K562 (cell line): Measurements from ENCODE around the gene MYCN. TPM values are rescaled to one million over a fixed set of nuclear protein-coding genes. Genes with fewer than 3 reads are reported as not detected.

ENCODE experiments used
- ATAC-seq: fragments of 200-7000 bp; cut with Tn5 transposase; 3 replicates; pipeline ENCODE4 v1.9.1; 2020; ENCODE audit warnings: moderate library complexity
- BruUV-seq: library from RNA; stranded (reverse); fragments of 400-500 nt; replicated peaks from 2 replicates; lab custom pipeline; 2021; lab: Mats Ljungman, UMichigan
- CTCF ChIA-PET: fragments of 300-600 bp; formaldehyde crosslinking; extraction: SDS; loops from one replicate; lab custom pipeline; 2021; ENCODE audit warnings: low intra/inter-chr PET ratio; lab: Yijun Ruan, JAX
- POLR2A ChIA-PET: fragments of 300-600, 350-650 bp; sonication (Branson Sonifier 250); formaldehyde crosslinking; extraction: SDS; loops from one replicate; lab custom pipeline; 2021; ENCODE audit warnings: antibody characterized with exemption, inconsistent platforms; lab: Yijun Ruan, JAX
- DNase-seq, 4 experiments: peaks; one replicate each; pipeline versions ENCODE4 v3.0.0 to v3.0.0-alpha.2; 2011 to 2018; ENCODE audit warnings: low spot score in 3 of 4, mixed read lengths in 3 of 4; ENCODE audit errors: extremely low read depth in 1 of 4
- FAIRE-seq: peaks from 2 replicates; lab custom pipeline; 2011; peaks lifted over from hg19 to GRCh38; lab: Jason Lieb, UNC
- H2AFZ ChIP-seq: 2 replicates; pipeline ENCODE4 v1.6.0; 2011; ENCODE audit warnings: low read depth, low read length, control low read depth, inconsistent platforms
- H3K27ac ChIP-seq: fragments of 200-600 bp; 3 replicates; pipeline ENCODE4 v1.8.0; 2011; ENCODE audit warnings: low read depth, mild to moderate bottlenecking, control low read depth, inconsistent platforms, low read length, moderate library complexity, mixed read lengths; ENCODE audit errors: extremely low read depth
- H3K27me3 ChIP-seq, 2 experiments: fragments of 300-600 bp in 1 of 2; 2 replicates in 1 of 2; 3 replicates in 1 of 2; pipeline versions ENCODE4 v1.6.0 to v1.8.0; 2011; ENCODE audit warnings: inconsistent platforms in 2 of 2, low read length in 2 of 2, mild to moderate bottlenecking in 1 of 2, mixed read lengths in 1 of 2, moderate library complexity in 1 of 2; ENCODE audit not compliant: control insufficient read depth in 2 of 2, insufficient read depth in 2 of 2
- H3K36me3 ChIP-seq: fragments of 300-600 bp; 3 replicates; pipeline ENCODE4 v1.8.0; 2011; ENCODE audit warnings: mild to moderate bottlenecking, low read length, inconsistent platforms; ENCODE audit not compliant: control insufficient read depth, insufficient read depth
- H3K4me1 ChIP-seq, 2 experiments: fragments of 200-600 bp in 1 of 2; replicated peaks in 1 of 2; 2 replicates in 1 of 2; 3 replicates in 1 of 2; pipeline versions ENCODE4 v1.5.1 to v1.8.0; 2011; ENCODE audit warnings: inconsistent platforms in 2 of 2, low read length in 2 of 2, mild to moderate bottlenecking in 1 of 2, mixed read lengths in 1 of 2, moderate library complexity in 1 of 2; ENCODE audit not compliant: control insufficient read depth in 2 of 2, insufficient read depth in 2 of 2
- H3K4me2 ChIP-seq: 2 replicates; pipeline ENCODE4 v1.6.1; 2011; ENCODE audit warnings: low read length, control low read depth, inconsistent platforms, mixed read lengths; ENCODE audit not compliant: insufficient read depth
- H3K4me3 ChIP-seq: fragments of 200-600 bp; sonication (generic), shearing (Covaris generic); 2 replicates; pipeline ENCODE4 v1.5.1; 2016; ENCODE audit warnings: control low read depth, inconsistent platforms
- H3K79me2 ChIP-seq: fragments of 200-600 bp; 3 replicates; pipeline ENCODE4 v1.8.0; 2011; ENCODE audit warnings: low read length, inconsistent platforms; ENCODE audit not compliant: control insufficient read depth, insufficient read depth
- H3K9ac ChIP-seq, 2 experiments: 2 replicates each; pipeline versions ENCODE4 v1.6.0 to v1.6.1; 2011; ENCODE audit warnings: low read depth in 2 of 2, low read length in 2 of 2, control low read depth in 1 of 2, inconsistent platforms in 1 of 2, mild to moderate bottlenecking in 1 of 2, mixed read lengths in 1 of 2; ENCODE audit not compliant: insufficient read depth in 1 of 2
- H3K9me1 ChIP-seq: one replicate; pipeline ENCODE4 v1.6.0; 2011; ENCODE audit warnings: inconsistent platforms, mild to moderate bottlenecking, low read length, moderate library complexity; ENCODE audit not compliant: control insufficient read depth, insufficient read depth
- H3K9me3 ChIP-seq: replicated peaks from 2 replicates; pipeline ENCODE4 v1.5.1; 2011; ENCODE audit warnings: low read depth, low read length, inconsistent platforms; ENCODE audit not compliant: control insufficient read depth, insufficient read depth
- H4K20me1 ChIP-seq: replicated peaks from 2 replicates; pipeline ENCODE4 v1.6.1; 2011; ENCODE audit warnings: low read length, inconsistent platforms, mixed read lengths; ENCODE audit not compliant: control insufficient read depth, insufficient read depth
- ARNT ChIP-seq, 2 experiments: fragments of 450-650 bp; IDR thresholded peaks; 2 replicates each; pipeline ENCODE4 v1.6.1; 2016; ENCODE audit warnings: mild to moderate bottlenecking in 1 of 2
- CHD2 ChIP-seq: IDR thresholded peaks from 2 replicates; pipeline ENCODE4 v1.6.1; 2011; ENCODE audit warnings: low read depth, low read length
- CXXC5 ChIP-seq: fragments of 250-450 bp; sonication (Bioruptor Pico); IDR thresholded peaks from 2 replicates; pipeline ENCODE4 v1.8.0; 2022; ENCODE audit warnings: inconsistent platforms, mild to moderate bottlenecking, moderate library complexity
- FOXK2 ChIP-seq, 2 experiments: fragments of 450-650 bp; IDR thresholded peaks in 1 of 2; conservative IDR thresholded peaks in 1 of 2; 2 replicates each; pipeline ENCODE4 v1.6.1; 2016; ENCODE audit warnings: low read depth in 2 of 2, mild to moderate bottlenecking in 1 of 2
- NELFE ChIP-seq: IDR thresholded peaks from 2 replicates; pipeline ENCODE4 v1.6.1; 2011; ENCODE audit warnings: mild to moderate bottlenecking; ENCODE audit not compliant: insufficient read depth, insufficient read length
- PHB ChIP-seq: fragments of 250-450 bp; sonication (Bioruptor Pico); IDR thresholded peaks from 2 replicates; pipeline ENCODE4 v1.5.0; 2021
- PHF20 ChIP-seq: fragments of 450-650 bp; IDR thresholded peaks from 2 replicates; pipeline ENCODE4 v1.6.1; 2018; ENCODE audit not compliant: partially characterized antibody
- PML ChIP-seq: IDR thresholded peaks from 2 replicates; pipeline ENCODE4 v1.6.1; 2012; ENCODE audit warnings: low read length, inconsistent platforms
- SNIP1 ChIP-seq: fragments of 450-650 bp; IDR thresholded peaks from 2 replicates; pipeline ENCODE4 v1.7.1; 2017; ENCODE audit warnings: low read depth, mild to moderate bottlenecking
- TCFL5 ChIP-seq: fragments of 250-450 bp; sonication (Bioruptor Pico); conservative IDR thresholded peaks from 2 replicates; pipeline ENCODE4 v1.6.1; 2021; ENCODE audit warnings: mild to moderate bottlenecking, moderate library complexity, matching md5 sums
- ZNF311 ChIP-seq: fragments of 250-450 bp; sonication (Bioruptor Pico); IDR thresholded peaks from 2 replicates; pipeline ENCODE4 v1.4.0; 2020; ENCODE audit warnings: mild to moderate bottlenecking, moderate library complexity
- ZNF445 ChIP-seq: fragments of 250-450 bp; sonication (Bioruptor Pico); IDR thresholded peaks from 2 replicates; pipeline ENCODE4 v1.4.0; 2020; ENCODE audit warnings: low read depth, mild to moderate bottlenecking, moderate library complexity
- ZNF561 ChIP-seq: fragments of 450-650 bp; formaldehyde crosslinking; conservative IDR thresholded peaks from 2 replicates; pipeline ENCODE4 v1.4.0; 2020; ENCODE audit warnings: mild to moderate bottlenecking, moderate library complexity
- ZNF696 ChIP-seq: fragments of 250-450 bp; sonication (Bioruptor Pico); conservative IDR thresholded peaks from 2 replicates; pipeline ENCODE4 v1.4.0; 2020; ENCODE audit warnings: mild to moderate bottlenecking, moderate library complexity
- WGBS: fragments of 100-300 bp; shearing (Covaris generic); methylation state at CpG from one replicate; pipeline ENCODE4 v1.1.6; 2016; ENCODE audit warnings: low coverage, mixed read lengths; ENCODE audit not compliant: insufficient coverage; ENCODE audit errors: missing lambda C conversion rate; 5-methylcytosine and 5-hydroxymethylcytosine counted together
- in situ Hi-C: fragments of 300-500 bp; cut with MboI; formaldehyde crosslinking; loops from 4 replicates; pipeline ENCODE4 v1.15.0; 2018; ENCODE audit warnings: inconsistent platforms, mixed read lengths
- intact Hi-C: fragments of 100-400 bp; cut with micrococcal nuclease; formaldehyde crosslinking; loops from 2 replicates; pipeline ENCODE4 v1.14.2; 2022
- polyA plus RNA-seq, 8 experiments: library from polyadenylated mRNA; depleted of rRNA in 4 of 8; stranded (reverse) in 5 of 8; unstranded in 3 of 8; fragments of >200 nt; fragmentation: Nextera tagmentation in 2 of 8; fragmentation: Illumina TruSeq in 1 of 8; extraction: Ambion mirVana in 2 of 8; extraction: Trizol in 1 of 8; gene quantifications; 2 replicates each; pipeline versions ENCODE4 v1.2.1 to v1.2.3, GENCODE V29; 2011 to 2014; ENCODE audit warnings: inconsistent platforms in 1 of 8, missing spikeins in 1 of 8
- total RNA-seq, 7 experiments: library from RNA; depleted of rRNA in 6 of 7; stranded (reverse); fragments of >200 nt in 6 of 7; fragmentation: Illumina TruSeq in 2 of 7; extraction: Trizol in 2 of 7; gene quantifications; 2 replicates each; pipeline versions ENCODE4 v1.2.1 to v1.2.3, GENCODE V29; 2011 to 2021; ENCODE audit warnings: low replicate concordance in 1 of 7
- TF ChIP-seq, protein P1 (sequence below): fragments of 450-650 bp; IDR thresholded peaks from 2 replicates; pipeline ENCODE4 v1.6.1; 2016; ENCODE audit warnings: mild to moderate bottlenecking
- TF ChIP-seq, protein P2 (sequence below): sonication (generic); formaldehyde crosslinking; IDR thresholded peaks from 2 replicates; pipeline ENCODE4 v1.8.0; 2022; ENCODE audit warnings: mild to moderate bottlenecking, low read depth, missing genetic modification reagents
- TF ChIP-seq, protein P3 (sequence below): fragments of 450-650 bp; formaldehyde crosslinking; IDR thresholded peaks from 2 replicates; pipeline ENCODE4 v1.4.0; 2020; ENCODE audit warnings: mild to moderate bottlenecking, moderate library complexity
- TF ChIP-seq, protein P4 (sequence below): fragments of 250-450 bp; sonication (Bioruptor Pico); IDR thresholded peaks from 2 replicates; pipeline ENCODE4 v1.8.0; 2021; ENCODE audit warnings: moderate library complexity, mild to moderate bottlenecking, inconsistent platforms

MYCN gene
- total and polyA plus RNA-seq, 9 of the 15 experiments (the other 6 are each of a cell fraction or from before 2014, with no cell fraction given) = not detected

DNA sequence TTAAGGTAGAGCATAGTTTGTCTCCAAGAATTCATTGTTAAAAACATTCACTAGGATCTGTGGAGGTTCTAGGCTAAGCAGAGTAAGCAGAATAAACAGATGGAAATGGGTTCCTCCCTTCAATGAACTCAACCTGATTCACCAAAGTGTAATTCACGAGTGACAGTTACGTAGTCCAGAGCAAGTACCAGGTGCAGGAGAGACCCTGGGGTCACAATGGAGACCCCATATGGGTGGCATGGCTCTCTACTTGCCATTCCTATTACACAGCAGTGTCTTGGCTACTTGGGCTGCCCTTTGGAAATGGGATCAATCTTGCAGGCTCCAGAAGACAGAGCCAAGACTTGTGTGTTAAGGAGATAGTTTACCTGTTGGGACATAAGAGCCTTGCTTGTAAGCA is 7.1 kb downstream of the MYCN start:
- no peak overlapping the region for H3K4me2 ChIP-seq
- H3K27me3 ChIP-seq = peaks cover 9 to 44% of the 10 kb centered on the region in 2 experiments; a peak in 4 of 5 replicates
- H3K27ac ChIP-seq = no peak overlapping the region
- no peaks in the 10 kb centered on the region for H3K36me3 ChIP-seq
- DNase-seq (no peak), FAIRE-seq (no peak), ATAC-seq (no peak)
- no peaks in the 10 kb centered on the region; the same call in 1 of the 2 replicates for H4K20me1 ChIP-seq
- H3K9ac ChIP-seq = no peak overlapping the region
- POLR2A ChIA-PET = interaction anchor here (0.6 to 0.9 kb wide), 3 partner anchors 24 to 1703 kb away, joined by 3 to 4 read pairs (median 3); no protein-coding TSS in a partner anchor
- no peaks in the 10 kb centered on the region for H3K79me2 ChIP-seq
- BruUV-seq = no TSS peak
- no peaks in the 10 kb centered on the region for H3K9me3 ChIP-seq
- WGBS = 0% methylated on average over 2 of the region's 2 CpGs
- no peak overlapping the region for H3K4me3 ChIP-seq
- CTCF ChIA-PET = no interaction called here
- intact Hi-C loops (loop anchor here (10.0 kb wide), 1 partner anchor 807 kb away; no protein-coding TSS in a partner anchor), in situ Hi-C loops (loop anchor here (25.0 kb wide), 2 partner anchors 540 to 815 kb away; no protein-coding TSS in a partner anchor)
- H2AFZ ChIP-seq = no peak overlapping the region
- H3K4me1 ChIP-seq = no peaks in the 10 kb centered on the region
- no peaks in the 10 kb centered on the region for H3K9me1 ChIP-seq
- TF ChIP-seq TCFL5 (CRISPR knock-in tag) (no peak), ARNT (IDR thresholded peaks at IDR 0.05) (no peak), CXXC5 (no peak), PHF20 (no peak), ZNF445 (CRISPR knock-in tag) (no peak), NELFE (no peak), PHB (CRISPR knock-in tag) (no peak), SNIP1 (no peak), ZNF696 (CRISPR knock-in tag) (no peak), CHD2 (no peak), ZNF561 (no peak), FOXK2 (conservative IDR thresholded peaks at IDR 0.05 in 1 of 2, IDR thresholded peaks at IDR 0.05 in 1 of 2; ENCODE audit: low read depth in 2 of 2) (no peak), PML (no peak), ZNF311 (CRISPR knock-in tag) (no peak)
- TF ChIP-seq, protein P1, sequence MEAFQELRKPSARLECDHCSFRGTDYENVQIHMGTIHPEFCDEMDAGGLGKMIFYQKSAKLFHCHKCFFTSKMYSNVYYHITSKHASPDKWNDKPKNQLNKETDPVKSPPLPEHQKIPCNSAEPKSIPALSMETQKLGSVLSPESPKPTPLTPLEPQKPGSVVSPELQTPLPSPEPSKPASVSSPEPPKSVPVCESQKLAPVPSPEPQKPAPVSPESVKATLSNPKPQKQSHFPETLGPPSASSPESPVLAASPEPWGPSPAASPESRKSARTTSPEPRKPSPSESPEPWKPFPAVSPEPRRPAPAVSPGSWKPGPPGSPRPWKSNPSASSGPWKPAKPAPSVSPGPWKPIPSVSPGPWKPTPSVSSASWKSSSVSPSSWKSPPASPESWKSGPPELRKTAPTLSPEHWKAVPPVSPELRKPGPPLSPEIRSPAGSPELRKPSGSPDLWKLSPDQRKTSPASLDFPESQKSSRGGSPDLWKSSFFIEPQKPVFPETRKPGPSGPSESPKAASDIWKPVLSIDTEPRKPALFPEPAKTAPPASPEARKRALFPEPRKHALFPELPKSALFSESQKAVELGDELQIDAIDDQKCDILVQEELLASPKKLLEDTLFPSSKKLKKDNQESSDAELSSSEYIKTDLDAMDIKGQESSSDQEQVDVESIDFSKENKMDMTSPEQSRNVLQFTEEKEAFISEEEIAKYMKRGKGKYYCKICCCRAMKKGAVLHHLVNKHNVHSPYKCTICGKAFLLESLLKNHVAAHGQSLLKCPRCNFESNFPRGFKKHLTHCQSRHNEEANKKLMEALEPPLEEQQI = no peak
- TF ChIP-seq, protein P2, sequence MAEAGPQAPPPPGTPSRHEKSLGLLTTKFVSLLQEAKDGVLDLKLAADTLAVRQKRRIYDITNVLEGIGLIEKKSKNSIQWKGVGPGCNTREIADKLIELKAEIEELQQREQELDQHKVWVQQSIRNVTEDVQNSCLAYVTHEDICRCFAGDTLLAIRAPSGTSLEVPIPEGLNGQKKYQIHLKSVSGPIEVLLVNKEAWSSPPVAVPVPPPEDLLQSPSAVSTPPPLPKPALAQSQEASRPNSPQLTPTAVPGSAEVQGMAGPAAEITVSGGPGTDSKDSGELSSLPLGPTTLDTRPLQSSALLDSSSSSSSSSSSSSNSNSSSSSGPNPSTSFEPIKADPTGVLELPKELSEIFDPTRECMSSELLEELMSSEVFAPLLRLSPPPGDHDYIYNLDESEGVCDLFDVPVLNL (CRISPR knock-in tag) = no peak
- TF ChIP-seq, protein P3, sequence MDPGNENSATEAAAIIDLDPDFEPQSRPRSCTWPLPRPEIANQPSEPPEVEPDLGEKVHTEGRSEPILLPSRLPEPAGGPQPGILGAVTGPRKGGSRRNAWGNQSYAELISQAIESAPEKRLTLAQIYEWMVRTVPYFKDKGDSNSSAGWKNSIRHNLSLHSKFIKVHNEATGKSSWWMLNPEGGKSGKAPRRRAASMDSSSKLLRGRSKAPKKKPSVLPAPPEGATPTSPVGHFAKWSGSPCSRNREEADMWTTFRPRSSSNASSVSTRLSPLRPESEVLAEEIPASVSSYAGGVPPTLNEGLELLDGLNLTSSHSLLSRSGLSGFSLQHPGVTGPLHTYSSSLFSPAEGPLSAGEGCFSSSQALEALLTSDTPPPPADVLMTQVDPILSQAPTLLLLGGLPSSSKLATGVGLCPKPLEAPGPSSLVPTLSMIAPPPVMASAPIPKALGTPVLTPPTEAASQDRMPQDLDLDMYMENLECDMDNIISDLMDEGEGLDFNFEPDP (CRISPR knock-in tag) = no peak
- TF ChIP-seq, protein P4, sequence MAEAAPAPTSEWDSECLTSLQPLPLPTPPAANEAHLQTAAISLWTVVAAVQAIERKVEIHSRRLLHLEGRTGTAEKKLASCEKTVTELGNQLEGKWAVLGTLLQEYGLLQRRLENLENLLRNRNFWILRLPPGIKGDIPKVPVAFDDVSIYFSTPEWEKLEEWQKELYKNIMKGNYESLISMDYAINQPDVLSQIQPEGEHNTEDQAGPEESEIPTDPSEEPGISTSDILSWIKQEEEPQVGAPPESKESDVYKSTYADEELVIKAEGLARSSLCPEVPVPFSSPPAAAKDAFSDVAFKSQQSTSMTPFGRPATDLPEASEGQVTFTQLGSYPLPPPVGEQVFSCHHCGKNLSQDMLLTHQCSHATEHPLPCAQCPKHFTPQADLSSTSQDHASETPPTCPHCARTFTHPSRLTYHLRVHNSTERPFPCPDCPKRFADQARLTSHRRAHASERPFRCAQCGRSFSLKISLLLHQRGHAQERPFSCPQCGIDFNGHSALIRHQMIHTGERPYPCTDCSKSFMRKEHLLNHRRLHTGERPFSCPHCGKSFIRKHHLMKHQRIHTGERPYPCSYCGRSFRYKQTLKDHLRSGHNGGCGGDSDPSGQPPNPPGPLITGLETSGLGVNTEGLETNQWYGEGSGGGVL = no peak
